ENCODE results near the gene TNS2.
"Not testable (repeated sequence)": the region's sequence is repeated elsewhere in the genome, so short reads cannot be mapped to it uniquely, and the experiment has no call there.

TNS2 gene, protein sequence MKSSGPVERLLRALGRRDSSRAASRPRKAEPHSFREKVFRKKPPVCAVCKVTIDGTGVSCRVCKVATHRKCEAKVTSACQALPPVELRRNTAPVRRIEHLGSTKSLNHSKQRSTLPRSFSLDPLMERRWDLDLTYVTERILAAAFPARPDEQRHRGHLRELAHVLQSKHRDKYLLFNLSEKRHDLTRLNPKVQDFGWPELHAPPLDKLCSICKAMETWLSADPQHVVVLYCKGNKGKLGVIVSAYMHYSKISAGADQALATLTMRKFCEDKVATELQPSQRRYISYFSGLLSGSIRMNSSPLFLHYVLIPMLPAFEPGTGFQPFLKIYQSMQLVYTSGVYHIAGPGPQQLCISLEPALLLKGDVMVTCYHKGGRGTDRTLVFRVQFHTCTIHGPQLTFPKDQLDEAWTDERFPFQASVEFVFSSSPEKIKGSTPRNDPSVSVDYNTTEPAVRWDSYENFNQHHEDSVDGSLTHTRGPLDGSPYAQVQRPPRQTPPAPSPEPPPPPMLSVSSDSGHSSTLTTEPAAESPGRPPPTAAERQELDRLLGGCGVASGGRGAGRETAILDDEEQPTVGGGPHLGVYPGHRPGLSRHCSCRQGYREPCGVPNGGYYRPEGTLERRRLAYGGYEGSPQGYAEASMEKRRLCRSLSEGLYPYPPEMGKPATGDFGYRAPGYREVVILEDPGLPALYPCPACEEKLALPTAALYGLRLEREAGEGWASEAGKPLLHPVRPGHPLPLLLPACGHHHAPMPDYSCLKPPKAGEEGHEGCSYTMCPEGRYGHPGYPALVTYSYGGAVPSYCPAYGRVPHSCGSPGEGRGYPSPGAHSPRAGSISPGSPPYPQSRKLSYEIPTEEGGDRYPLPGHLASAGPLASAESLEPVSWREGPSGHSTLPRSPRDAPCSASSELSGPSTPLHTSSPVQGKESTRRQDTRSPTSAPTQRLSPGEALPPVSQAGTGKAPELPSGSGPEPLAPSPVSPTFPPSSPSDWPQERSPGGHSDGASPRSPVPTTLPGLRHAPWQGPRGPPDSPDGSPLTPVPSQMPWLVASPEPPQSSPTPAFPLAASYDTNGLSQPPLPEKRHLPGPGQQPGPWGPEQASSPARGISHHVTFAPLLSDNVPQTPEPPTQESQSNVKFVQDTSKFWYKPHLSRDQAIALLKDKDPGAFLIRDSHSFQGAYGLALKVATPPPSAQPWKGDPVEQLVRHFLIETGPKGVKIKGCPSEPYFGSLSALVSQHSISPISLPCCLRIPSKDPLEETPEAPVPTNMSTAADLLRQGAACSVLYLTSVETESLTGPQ (N-terminal part only)

DNA sequence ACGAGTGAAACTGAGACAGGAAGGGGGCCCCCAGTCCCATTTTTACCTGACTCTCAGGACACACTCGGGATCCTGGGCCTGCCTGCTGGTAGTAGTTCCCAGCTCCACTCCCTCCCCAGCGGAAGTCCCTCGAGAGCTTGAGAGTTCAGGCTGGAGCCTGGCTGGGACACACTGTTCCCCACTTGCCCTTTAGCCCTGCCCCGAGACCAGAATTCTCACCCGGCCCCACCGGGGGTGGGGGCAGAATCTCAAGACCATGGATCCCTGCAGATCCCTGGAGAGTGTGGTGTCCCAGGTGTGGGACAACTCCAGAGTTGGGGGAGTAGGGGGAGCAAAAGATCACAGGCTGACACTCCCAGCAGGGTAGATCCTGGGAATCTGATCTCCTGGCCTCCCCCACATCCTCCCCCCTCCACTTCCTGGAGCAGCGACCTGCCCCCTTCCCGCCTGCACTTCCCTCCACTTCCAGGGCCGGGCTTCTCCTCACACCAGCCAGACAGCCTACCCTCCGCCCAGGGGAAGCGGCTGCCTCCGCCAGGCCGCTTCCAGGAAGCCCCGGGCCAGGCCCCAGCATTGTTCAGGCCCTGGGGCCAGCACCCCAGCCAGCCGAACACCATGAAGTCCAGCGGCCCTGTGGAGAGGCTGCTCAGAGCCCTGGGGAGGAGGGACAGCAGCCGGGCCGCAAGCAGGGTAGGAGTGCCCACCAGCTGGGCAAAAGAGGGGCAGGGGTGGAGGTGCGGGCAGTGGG is at the start of gene TNS2:
TNS2 (plus strand) TSS at position 495 of the 748 bp plus-strand sequence; CDS start at position 616, 121 bp downstream.
- peak; percentile 66 for DNase-seq (ENCODE audit: insufficient read length, low spot score)
- FAIRE-seq, result no peak

DNA sequence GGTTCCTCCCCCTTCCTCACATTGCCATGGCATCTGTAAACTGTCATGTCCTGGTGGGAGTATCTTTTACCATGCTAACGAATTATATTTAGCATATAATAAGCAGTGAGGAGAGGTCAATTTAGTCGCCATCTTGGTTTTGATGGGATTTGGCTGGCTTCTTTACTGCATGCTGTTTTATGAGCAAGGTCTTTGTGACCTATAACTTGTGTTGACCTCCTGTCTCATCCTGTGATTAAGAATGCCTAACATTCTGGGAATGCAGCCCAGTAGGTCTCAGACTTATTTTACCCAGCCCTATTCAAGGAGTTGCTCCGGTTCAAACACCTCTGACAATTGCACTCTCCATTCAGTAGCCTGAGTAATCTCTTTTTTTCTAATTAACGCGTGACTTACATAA is 45.7 kb upstream of the TNS2 start:
- no peak for FAIRE-seq
- DNase-seq (ENCODE audit: insufficient read length, low spot score), result no peak

DNA sequence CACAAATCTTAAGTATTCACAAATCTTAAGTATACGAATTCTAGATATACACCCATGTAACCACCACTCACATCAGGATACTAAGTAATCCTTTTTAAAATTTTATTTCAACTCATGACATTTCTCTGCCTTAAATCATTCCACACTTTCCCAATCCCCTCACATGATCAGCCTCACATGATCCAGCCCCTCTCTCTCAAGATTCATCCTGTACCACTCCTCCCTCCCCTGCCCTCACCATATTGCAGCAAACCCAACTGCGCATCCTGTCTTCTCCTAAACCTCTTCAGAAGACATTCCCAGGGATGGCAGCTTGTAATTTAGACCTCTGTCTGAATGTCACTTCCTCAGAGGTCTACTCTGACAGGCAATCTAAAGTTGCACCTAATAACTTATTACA is 45.3 kb upstream of the TNS2 start:
- DNase-seq (ENCODE audit: insufficient read length, low spot score) (no peak), FAIRE-seq (no peak)

DNA sequence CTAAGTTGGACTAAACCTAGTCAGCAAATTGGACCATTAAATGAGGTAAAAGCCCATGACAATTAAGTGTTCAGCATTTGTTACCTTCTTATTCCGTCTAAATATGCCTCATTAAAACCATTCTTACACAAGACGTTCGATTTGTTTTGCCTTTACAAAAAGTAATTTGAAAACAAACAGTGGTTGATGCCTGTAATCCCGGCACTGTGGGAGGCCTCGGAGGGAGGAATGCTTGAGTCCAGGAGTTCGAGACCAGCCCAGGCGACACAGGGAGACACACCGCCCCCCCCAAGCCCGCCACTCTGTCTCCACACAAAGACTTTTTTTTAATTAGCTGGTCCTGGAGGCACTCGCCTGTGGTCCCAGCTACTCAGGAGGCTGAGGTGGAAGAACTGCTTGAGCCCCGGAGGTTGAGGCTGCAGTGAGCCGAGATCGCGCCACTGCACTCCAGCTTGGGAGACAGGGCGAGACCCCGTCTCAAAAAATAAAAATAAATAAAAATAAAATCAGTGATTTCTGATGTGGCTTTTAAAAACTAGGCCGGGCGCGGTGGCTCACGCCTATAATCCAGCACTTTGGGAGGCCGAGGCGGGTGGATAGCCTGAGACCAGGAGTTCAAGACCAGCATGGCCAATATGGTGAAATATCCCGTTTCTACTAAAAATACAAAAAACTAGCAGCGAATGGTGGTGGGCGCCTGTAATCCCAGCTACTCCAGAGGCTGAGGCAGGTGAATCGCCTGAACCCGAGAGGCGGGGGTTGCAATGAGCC is 44.5 kb upstream of the TNS2 start:
- DNase-seq (ENCODE audit: insufficient read length, low spot score) (no peak), FAIRE-seq (no peak)

DNA sequence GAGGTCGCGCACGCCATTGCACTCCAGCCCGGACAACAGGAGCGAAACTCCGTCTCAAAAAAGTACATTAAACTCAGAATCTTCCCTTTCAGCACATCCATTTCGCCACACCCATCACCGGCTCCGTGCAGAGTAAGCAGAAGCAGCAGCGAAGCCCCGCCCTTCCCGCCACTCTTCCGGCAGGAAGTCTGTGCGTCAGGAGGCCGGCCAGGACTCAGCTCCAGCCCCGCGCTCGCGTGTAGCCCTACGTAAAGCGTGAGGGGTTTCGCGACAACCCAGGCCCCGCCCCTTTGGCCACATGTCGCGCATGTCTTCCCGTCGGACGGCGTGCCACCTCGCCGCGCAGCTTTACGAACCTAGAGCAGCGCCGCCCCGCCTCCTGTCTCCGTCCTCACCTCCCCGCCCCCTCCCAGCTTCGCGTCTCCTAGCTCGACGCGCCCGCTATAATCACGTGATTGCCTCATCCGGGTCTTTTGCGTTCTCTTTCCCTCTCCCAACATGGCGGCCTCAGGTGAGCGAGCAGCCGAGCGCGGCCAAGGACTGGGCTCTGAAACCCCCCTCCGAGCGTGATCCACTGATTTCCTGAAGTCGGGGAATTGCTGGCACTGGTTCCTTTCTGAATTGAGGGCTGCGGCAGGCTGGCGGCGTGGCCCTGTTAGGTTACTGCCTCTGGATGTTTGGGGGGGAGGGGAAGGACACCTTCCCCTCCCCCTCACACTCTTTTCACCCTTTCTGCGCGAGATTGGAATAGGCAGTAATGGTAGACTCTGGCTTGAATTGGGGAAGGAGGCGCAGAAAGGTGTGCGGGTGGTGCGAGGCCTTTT is 43.7 kb upstream of the TNS2 start, which contains the start of gene EIF4B:
EIF4B (plus strand) TSS at position 471 of the 824 bp plus-strand sequence; CDS start at position 499, 28 bp downstream.
- DNase-seq (ENCODE audit: insufficient read length, low spot score) (peak; percentile 93), FAIRE-seq (peak; percentile 87)

DNA sequence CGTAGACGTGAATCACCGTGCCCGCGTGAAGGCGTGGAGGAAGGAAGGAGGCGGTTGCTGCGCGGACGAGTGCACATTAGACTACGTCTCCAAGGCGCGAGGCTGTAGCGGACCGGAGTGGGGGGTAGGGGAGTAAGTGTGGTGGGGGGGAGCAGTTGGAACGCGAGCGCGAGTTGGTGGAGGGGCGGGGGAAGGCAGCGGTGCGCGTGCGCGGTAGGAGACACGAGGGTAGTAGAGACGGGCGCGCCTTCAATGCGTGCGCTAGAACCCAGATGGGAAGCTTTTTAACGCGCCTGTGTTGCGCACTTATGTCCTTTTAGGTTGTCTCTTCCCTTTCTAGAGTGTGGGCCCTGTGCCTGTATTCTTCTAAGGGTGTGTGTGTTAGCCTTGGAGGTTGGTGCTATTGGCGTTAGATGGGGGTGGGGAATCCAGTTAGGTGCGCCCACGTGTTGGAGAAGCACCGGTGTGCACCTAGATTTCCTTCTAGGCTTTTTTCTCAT is 43.0 kb upstream of the TNS2 start:
- FAIRE-seq (peak; percentile 70), DNase-seq (ENCODE audit: insufficient read length, low spot score) (peak; percentile 76)

DNA sequence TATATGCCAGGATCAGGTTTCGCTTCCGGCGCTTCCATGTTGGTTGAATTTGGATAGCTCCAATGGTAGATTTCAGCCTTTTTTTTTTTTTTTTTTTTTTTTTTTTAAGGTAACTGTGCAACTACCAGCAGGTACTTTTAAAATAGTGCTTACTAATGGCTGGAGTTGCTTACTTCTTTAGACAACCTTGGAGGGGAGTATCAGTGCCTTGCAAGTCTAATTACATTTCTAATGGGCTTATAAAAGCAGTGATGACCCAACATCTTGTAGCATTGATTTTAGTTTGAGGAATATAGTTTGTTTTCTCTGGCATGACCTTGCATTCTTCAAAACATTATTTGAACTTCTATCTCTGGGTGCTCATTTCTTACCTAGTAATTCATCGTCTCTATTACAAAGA is 42.5 kb upstream of the TNS2 start:
- FAIRE-seq (no peak), DNase-seq (ENCODE audit: insufficient read length, low spot score) (no peak)

DNA sequence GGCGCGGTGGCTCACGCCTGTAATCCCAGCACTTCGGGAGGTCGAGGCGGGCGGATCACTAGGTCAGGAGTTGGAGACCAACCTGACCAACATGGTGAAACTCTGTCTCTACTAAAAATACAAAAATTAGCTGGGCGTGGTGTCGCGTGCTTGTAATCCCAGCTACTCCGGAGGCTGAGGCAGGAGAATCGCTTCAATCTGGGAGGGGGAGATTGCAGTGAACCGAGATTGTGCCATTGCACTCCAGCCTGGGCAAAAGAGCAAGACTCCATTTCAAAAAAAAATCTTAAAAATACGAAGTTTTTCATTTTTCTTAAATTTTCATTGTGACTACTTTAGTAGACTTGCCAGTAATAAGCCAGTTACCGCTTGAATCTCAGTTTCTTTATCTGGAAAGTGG is 41.1 kb upstream of the TNS2 start:
- DNase-seq (ENCODE audit: insufficient read length, low spot score); FAIRE-seq: not testable (repeated sequence)

DNA sequence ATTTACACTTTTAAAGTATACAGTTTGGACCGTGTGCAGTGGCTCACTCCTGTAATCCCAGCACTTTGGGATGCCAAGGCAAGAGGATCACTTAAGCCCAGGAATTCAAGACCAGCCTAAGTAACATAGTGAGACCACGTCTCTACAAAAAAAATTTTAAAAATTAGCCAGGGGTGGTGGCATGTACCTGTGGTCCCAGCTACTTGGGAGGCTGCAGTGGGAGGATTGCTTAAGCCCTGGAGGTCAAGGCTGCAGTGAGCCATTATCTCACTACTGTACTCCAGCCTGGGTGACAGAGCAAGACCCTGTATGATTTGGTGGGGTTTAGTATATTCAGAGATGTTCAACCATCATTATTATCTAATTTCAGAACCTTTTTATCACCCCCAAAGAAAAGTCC is 38.9 kb upstream of the TNS2 start:
- no peak for FAIRE-seq
- DNase-seq (ENCODE audit: insufficient read length, low spot score), result no peak

DNA sequence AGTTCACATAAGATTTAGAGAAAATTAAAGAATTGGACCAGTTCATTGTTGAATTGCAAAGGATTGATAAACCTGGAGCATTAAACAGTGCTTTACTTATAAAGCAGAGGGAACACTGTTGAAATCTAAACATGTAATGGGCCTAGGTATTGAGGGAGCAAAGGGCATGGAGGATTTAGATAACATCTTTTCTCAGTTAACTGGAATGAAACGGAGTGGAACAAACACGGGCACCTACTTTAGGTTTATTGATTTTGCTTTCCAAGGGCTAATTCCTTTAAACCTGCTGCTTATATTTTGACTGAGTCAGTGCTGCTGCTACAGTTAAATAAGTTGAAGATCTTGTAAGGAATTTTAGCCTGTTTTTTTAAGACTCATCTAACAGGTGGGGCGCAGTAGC is 38.0 kb upstream of the TNS2 start:
- DNase-seq (ENCODE audit: insufficient read length, low spot score) (no peak), FAIRE-seq (no peak)

DNA sequence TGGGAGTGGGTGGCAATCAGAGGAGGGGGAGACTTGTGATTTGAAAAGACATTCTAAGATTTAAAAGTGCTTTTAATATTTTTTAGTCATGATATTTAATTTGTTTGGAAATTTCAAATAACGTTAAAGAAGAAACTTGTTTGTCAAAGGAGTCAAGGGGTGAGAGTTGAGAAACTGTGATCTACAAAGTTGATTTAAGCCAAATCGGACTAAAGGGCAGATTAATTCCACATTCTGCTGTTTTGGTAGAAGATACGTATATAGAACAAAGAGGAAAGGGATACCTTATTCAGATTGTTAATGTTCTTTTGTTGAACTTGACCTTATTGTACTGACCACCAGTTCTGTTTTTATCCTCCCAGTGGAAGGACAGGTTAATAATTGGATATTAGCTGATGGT is 36.9 kb upstream of the TNS2 start:
- DNase-seq (ENCODE audit: insufficient read length, low spot score), result no peak
- no peak for FAIRE-seq

DNA sequence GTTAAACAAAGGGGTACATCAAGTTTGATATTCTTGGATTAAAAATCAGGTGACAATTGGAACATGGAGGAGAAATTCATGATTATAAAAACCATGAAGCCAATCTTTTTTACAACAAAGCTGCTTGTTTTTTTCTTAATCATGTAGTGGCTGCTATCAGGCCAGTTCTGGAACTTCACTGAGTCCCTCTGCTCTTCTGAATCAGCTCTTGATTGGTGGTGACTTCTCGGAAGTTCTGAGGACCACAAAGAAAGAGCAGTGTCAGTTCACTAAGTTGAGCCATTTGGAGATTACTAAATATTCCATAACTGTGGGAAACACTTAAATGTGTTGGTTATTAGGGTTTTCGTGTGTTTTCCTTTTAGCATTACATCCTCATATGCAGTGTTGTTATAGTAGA is 35.2 kb upstream of the TNS2 start:
- DNase-seq (ENCODE audit: insufficient read length, low spot score) (no peak), FAIRE-seq (no peak)

DNA sequence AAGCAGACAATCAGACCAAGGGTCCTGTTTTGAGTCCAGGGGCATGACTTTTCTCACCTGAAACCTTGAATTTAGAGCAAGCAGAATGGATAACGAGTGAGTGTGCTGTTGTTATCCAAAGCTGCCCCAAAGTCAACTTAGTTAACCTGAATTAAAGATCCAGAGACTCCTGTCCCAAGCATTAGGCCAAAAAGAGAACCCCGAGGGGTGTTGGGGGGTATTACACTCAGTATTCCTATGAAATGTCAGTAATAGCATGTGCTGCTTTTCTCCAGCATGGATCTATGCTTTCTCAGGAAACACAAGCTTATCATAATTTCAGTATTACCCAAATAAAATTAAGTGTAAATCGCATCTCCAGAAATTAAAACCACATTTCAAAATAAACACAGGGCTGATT is 24.6 kb upstream of the TNS2 start:
- DNase-seq (ENCODE audit: insufficient read length, low spot score) (no peak), FAIRE-seq (no peak)

DNA sequence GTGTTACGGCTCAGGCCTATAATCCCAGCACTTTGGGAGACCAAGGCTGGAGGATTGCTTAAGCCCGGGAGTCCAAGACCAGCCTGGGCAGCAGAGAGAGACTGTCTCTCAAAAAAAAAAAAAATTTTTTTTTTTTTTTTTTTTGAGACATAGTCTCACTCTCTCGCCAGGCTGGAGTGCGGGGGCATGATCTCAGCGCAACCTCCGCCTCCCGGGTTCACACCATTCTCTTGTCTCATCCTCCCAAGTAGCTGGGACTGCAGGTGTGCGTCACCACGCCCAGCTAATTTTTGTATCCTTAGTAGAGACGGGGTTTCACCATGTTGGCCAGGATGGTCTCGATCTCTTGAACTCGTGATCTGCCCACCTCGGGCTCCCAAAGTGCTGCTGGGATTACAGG is 22.9 kb upstream of the TNS2 start:
- not testable (repeated sequence) for FAIRE-seq

DNA sequence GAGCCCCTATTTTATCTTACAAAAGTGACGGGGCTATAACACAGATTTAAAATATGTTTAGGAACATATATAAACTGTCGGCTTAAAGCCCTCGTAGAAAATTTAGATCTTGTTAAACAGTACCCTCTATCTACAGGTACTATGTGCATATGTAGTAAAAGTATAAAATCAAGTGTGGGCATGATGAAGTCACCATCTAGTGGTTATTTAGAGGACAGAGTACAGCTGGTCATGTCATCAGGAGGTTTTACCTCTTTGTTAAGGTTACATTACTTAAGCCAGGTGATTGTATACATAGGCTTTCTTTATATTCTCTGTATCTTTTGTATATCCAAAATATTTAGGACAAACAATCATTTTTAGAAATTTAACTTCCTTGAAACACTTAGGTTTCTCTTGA is 18.2 kb upstream of the TNS2 start:
- no peak for FAIRE-seq
- DNase-seq (ENCODE audit: insufficient read length, low spot score), result no peak

More for the DNA sequence above, 22.9 kb upstream of the TNS2 start:
- not testable (repeated sequence) for DNase-seq (ENCODE audit: insufficient read length, low spot score)

DNA sequence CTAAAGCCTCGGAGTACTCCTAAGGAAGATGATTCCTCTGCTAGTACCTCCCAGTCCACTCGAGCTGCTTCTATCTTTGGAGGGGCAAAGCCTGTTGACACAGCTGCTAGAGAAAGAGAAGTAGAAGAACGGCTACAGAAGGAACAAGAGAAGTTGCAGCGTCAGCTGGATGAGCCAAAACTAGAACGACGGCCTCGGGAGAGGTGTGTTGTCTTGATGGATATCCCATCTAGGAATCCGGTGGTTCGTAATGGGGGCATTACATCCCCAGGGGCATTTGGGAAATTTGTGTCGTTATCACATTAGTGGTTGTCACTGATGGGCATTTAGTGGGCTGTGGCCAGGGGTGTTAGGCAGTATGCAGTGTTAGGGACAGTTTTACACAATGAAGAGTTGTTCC is 16.0 kb upstream of the TNS2 start:
- FAIRE-seq; DNase-seq (ENCODE audit: insufficient read length, low spot score): not testable (repeated sequence)

DNA sequence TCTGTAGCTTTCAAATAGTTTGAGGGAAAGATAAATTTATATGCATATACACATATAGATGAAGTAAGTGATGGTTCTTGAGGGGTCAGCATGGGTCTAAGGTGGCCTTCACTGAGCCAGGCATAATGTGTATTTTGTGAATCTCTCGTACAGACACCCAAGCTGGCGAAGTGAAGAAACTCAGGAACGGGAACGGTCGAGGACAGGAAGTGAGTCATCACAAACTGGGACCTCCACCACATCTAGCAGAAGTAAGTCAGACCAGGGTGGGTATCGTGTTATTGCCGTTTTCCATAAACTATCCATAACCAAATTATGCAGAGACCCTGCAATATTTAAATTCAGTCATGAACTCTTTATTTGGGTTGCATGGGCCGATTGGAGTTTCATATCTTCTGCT is 15.4 kb upstream of the TNS2 start:
- FAIRE-seq (no peak), DNase-seq (ENCODE audit: insufficient read length, low spot score) (no peak)

DNA sequence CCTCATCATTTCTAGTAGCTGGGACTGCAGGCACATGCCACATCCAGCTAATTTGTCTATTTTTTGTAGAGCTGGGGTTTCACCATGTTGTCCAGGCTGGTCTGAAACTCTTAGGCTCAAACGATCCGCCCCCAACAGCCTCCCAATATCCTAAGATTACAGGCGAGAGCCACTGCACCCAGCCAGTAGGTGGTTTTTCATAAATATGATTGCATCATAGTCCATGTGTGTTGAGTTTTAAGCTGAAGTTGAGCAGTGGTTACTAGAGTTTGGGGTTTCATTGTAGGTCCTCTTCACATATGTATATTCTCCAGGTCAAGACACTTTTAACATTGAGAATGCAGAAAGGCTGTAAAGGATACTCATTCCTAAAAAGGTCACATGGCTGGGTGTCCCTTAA is 13.1 kb upstream of the TNS2 start:
- no peak for DNase-seq (ENCODE audit: insufficient read length, low spot score)
- no peak for FAIRE-seq

Data from HTR-8/SVneo (cell line).